GM23338 (cell line): ENCODE results near the gene CATSPERD. TPM values are rescaled to one million over a fixed set of nuclear protein-coding genes. Genes with fewer than 3 reads are reported as not detected.

Experiments
- ATAC-seq: fragments of 200-7000 bp; cut with Tn5 transposase; 3 replicates; pipeline ENCODE4 v1.9.1; 2020
- DNase-seq: peaks from one replicate; pipeline ENCODE4 v3.0.0-alpha.2; 2015; ENCODE audit warnings: low spot score
- H2AFZ ChIP-seq: fragments of 200-600 bp; sonication (generic); 2 replicates; pipeline ENCODE4 v1.8.0; 2016; ENCODE audit warnings: antibody characterized with exemption, mild to moderate bottlenecking, moderate library complexity
- H3F3A ChIP-seq: fragments of 200-600 bp; sonication (generic); replicated peaks from 2 replicates; pipeline ENCODE4 v1.8.0; 2017; ENCODE audit warnings: antibody characterized with exemption, mixed run types, low read depth
- H3K27ac ChIP-seq: fragments of 200-600 bp; sonication (generic); 2 replicates; pipeline ENCODE4 v1.6.1; 2016; ENCODE audit warnings: low read depth
- H3K27me3 ChIP-seq: fragments of 200-600 bp; sonication (generic); 2 replicates; pipeline ENCODE4 v1.8.0; 2016; ENCODE audit warnings: mild to moderate bottlenecking, mixed run types, moderate library complexity; ENCODE audit not compliant: insufficient read depth
- H3K36me3 ChIP-seq: fragments of 200-600 bp; sonication (generic); 2 replicates; pipeline ENCODE4 v1.8.0; 2016; ENCODE audit warnings: mild to moderate bottlenecking; ENCODE audit not compliant: insufficient read depth
- H3K4me1 ChIP-seq: fragments of 200-600 bp; sonication (generic); 2 replicates; pipeline ENCODE4 v1.8.0; 2016; ENCODE audit warnings: mild to moderate bottlenecking, moderate library complexity; ENCODE audit not compliant: insufficient read depth
- H3K4me2 ChIP-seq: fragments of 200-600 bp; sonication (generic); 2 replicates; pipeline ENCODE4 v1.7.1; 2017; ENCODE audit warnings: mixed run types
- H3K4me3 ChIP-seq: fragments of 200-600 bp; sonication (generic); 2 replicates; pipeline ENCODE4 v1.6.1; 2016; ENCODE audit warnings: mixed run types
- H3K79me2 ChIP-seq: fragments of 200-600 bp; sonication (generic); replicated peaks from 2 replicates; pipeline ENCODE4 v1.8.0; 2017; ENCODE audit warnings: mild to moderate bottlenecking; ENCODE audit not compliant: insufficient read depth
- H3K9me2 ChIP-seq: fragments of 200-600 bp; sonication (generic); 2 replicates; pipeline ENCODE4 v1.8.0; 2017; ENCODE audit not compliant: insufficient read depth
- H4K20me1 ChIP-seq: fragments of 200-600 bp; sonication (generic); replicated peaks from 2 replicates; pipeline ENCODE4 v1.8.0; 2017; ENCODE audit warnings: mild to moderate bottlenecking; ENCODE audit not compliant: insufficient read depth
- H3K27ac Mint-ChIP-seq: 2 replicates; pipeline ENCODE4 v1.8.0; 2020; ENCODE audit warnings: inconsistent platforms, mild to moderate bottlenecking, moderate library complexity, mixed read lengths
- H3K27me3 Mint-ChIP-seq: 3 replicates; pipeline ENCODE4 v1.8.0; 2022; ENCODE audit warnings: low read depth, mild to moderate bottlenecking, moderate library complexity, mixed read lengths, inconsistent platforms; ENCODE audit not compliant: insufficient read depth, poor library complexity
- H3K36me3 Mint-ChIP-seq: 3 replicates; pipeline ENCODE4 v1.8.0; 2021; ENCODE audit warnings: low read depth, mild to moderate bottlenecking, inconsistent platforms, moderate library complexity, mixed read lengths
- H3K4me1 Mint-ChIP-seq: 3 replicates; pipeline ENCODE4 v1.8.0; 2020; ENCODE audit warnings: mild to moderate bottlenecking, inconsistent platforms, mixed read lengths
- H3K4me3 Mint-ChIP-seq: 3 replicates; pipeline ENCODE4 v1.8.0; 2021; ENCODE audit warnings: moderate library complexity, mild to moderate bottlenecking, inconsistent platforms, mixed read lengths
- H3K9me3 Mint-ChIP-seq: 3 replicates; pipeline ENCODE4 v1.8.0; 2020; ENCODE audit warnings: moderate library complexity, mild to moderate bottlenecking, inconsistent platforms, mixed read lengths
- CREB1 ChIP-seq: fragments of 250-450 bp; sonication (Bioruptor Pico); IDR thresholded peaks from 2 replicates; pipeline ENCODE4 v1.5.0; 2020; ENCODE audit warnings: low read depth, mild to moderate bottlenecking, moderate library complexity
- EZH2 ChIP-seq: fragments of 200-600 bp; sonication (generic); IDR thresholded peaks from one replicate; pipeline ENCODE4 v1.8.0; 2017; ENCODE audit warnings: antibody characterized with exemption, mild to moderate bottlenecking, low read depth; ENCODE audit not compliant: unreplicated experiment
- EZH2phosphoT487 ChIP-seq: fragments of 200-600 bp; sonication (generic); IDR thresholded peaks from one replicate; pipeline ENCODE4 v1.8.1; 2018; ENCODE audit warnings: antibody characterized with exemption; ENCODE audit not compliant: unreplicated experiment
- JUNB ChIP-seq: IDR thresholded peaks from one replicate; pipeline ENCODE4 v1.6.1; 2016; ENCODE audit warnings: antibody characterized with exemption; ENCODE audit not compliant: unreplicated experiment
- NANOG ChIP-seq: IDR thresholded peaks from 2 replicates; pipeline ENCODE4 v1.6.1; 2016; ENCODE audit warnings: antibody characterized with exemption, borderline replicate concordance
- POLR2AphosphoS5 ChIP-seq: IDR thresholded peaks from 2 replicates; pipeline ENCODE4 v1.6.1; 2016; ENCODE audit warnings: antibody characterized with exemption, low read depth
- REST ChIP-seq: IDR thresholded peaks from one replicate; pipeline ENCODE4 v1.6.1; 2018; ENCODE audit warnings: antibody characterized with exemption; ENCODE audit not compliant: unreplicated experiment
- STAT1 ChIP-seq: IDR thresholded peaks from one replicate; pipeline ENCODE4 v1.6.1; 2016; ENCODE audit warnings: antibody characterized with exemption; ENCODE audit not compliant: unreplicated experiment
- ZNF114 ChIP-seq: fragments of 250-450 bp; sonication (Bioruptor Pico); IDR thresholded peaks from 2 replicates; pipeline ENCODE4 v1.5.0; 2020; ENCODE audit warnings: mild to moderate bottlenecking, moderate library complexity
- ZNF331 ChIP-seq: fragments of 250-450 bp; sonication (Bioruptor Pico); IDR thresholded peaks from 2 replicates; pipeline ENCODE4 v1.5.0; 2020; ENCODE audit warnings: low read depth, mild to moderate bottlenecking, moderate library complexity
- polyA plus RNA-seq: library from polyadenylated mRNA; unstranded; fragments of >200 nt; fragmentation: Nextera tagmentation; extraction: Ambion mirVana; gene quantifications from 2 replicates; pipeline ENCODE4 v1.2.1, GENCODE V29; 2016
- total RNA-seq: library from RNA; depleted of rRNA; stranded (reverse); fragments of >200 nt; shearing (Covaris generic); gene quantifications from 2 replicates; pipeline ENCODE4 v1.2.3, GENCODE V29; 2014
- TF ChIP-seq, protein P1 (sequence below): IDR thresholded peaks from 2 replicates; pipeline ENCODE4 v1.6.1; 2016; ENCODE audit warnings: antibody characterized with exemption
- TF ChIP-seq, protein P2 (sequence below): fragments of 250-450 bp; sonication (Bioruptor Pico); IDR thresholded peaks from 2 replicates; pipeline ENCODE4 v1.5.0; 2020; ENCODE audit warnings: mild to moderate bottlenecking, moderate library complexity
- TF ChIP-seq, protein P3 (sequence below), 2 experiments: fragments of 200-600 bp in 1 of 2; sonication (generic) in 1 of 2; conservative IDR thresholded peaks; 2 replicates each; pipeline versions ENCODE4 v1.5.1 to v1.6.1; 2016 to 2017; ENCODE audit warnings: antibody characterized with exemption in 2 of 2, low read depth in 2 of 2, mild to moderate bottlenecking in 2 of 2, moderate library complexity in 1 of 2

Gene CATSPERD
- total and polyA plus RNA-seq, 2 experiments from 2014 or later = 0.17 TPM; not detected in 1

- TF ChIP-seq REST = no peak
- TF ChIP-seq, protein P1, sequence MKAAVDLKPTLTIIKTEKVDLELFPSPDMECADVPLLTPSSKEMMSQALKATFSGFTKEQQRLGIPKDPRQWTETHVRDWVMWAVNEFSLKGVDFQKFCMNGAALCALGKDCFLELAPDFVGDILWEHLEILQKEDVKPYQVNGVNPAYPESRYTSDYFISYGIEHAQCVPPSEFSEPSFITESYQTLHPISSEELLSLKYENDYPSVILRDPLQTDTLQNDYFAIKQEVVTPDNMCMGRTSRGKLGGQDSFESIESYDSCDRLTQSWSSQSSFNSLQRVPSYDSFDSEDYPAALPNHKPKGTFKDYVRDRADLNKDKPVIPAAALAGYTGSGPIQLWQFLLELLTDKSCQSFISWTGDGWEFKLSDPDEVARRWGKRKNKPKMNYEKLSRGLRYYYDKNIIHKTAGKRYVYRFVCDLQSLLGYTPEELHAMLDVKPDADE = no peak
- TF ChIP-seq JUNB = no peak
- TF ChIP-seq NANOG = no peak
- no peak for TF ChIP-seq EZH2
- no peak for TF ChIP-seq ZNF331 (CRISPR knock-in tag)
- no peak for TF ChIP-seq CREB1 (CRISPR knock-in tag)
- no peak for TF ChIP-seq STAT1
- no peak for TF ChIP-seq EZH2phosphoT487
Observed at GRCh38 chr19:5713228-5713627, 7.2 kb upstream of the CATSPERD start (continued).

GRCh38 chr19:5714816-5715215, 5.6 kb upstream of the CATSPERD start:
- H3K27ac Mint-ChIP-seq = no peak overlapping the region
- no peak for ATAC-seq
- no peaks in the 10 kb centered on the region for H3K9me3 Mint-ChIP-seq
- H3K4me3 ChIP-seq = no peak overlapping the region
- H3K27ac ChIP-seq = no peak overlapping the region
- peaks cover 8% of the 10 kb centered on the region for H3K4me1 ChIP-seq
- no peak overlapping the region for H3K4me2 ChIP-seq
- TF ChIP-seq, protein P2, sequence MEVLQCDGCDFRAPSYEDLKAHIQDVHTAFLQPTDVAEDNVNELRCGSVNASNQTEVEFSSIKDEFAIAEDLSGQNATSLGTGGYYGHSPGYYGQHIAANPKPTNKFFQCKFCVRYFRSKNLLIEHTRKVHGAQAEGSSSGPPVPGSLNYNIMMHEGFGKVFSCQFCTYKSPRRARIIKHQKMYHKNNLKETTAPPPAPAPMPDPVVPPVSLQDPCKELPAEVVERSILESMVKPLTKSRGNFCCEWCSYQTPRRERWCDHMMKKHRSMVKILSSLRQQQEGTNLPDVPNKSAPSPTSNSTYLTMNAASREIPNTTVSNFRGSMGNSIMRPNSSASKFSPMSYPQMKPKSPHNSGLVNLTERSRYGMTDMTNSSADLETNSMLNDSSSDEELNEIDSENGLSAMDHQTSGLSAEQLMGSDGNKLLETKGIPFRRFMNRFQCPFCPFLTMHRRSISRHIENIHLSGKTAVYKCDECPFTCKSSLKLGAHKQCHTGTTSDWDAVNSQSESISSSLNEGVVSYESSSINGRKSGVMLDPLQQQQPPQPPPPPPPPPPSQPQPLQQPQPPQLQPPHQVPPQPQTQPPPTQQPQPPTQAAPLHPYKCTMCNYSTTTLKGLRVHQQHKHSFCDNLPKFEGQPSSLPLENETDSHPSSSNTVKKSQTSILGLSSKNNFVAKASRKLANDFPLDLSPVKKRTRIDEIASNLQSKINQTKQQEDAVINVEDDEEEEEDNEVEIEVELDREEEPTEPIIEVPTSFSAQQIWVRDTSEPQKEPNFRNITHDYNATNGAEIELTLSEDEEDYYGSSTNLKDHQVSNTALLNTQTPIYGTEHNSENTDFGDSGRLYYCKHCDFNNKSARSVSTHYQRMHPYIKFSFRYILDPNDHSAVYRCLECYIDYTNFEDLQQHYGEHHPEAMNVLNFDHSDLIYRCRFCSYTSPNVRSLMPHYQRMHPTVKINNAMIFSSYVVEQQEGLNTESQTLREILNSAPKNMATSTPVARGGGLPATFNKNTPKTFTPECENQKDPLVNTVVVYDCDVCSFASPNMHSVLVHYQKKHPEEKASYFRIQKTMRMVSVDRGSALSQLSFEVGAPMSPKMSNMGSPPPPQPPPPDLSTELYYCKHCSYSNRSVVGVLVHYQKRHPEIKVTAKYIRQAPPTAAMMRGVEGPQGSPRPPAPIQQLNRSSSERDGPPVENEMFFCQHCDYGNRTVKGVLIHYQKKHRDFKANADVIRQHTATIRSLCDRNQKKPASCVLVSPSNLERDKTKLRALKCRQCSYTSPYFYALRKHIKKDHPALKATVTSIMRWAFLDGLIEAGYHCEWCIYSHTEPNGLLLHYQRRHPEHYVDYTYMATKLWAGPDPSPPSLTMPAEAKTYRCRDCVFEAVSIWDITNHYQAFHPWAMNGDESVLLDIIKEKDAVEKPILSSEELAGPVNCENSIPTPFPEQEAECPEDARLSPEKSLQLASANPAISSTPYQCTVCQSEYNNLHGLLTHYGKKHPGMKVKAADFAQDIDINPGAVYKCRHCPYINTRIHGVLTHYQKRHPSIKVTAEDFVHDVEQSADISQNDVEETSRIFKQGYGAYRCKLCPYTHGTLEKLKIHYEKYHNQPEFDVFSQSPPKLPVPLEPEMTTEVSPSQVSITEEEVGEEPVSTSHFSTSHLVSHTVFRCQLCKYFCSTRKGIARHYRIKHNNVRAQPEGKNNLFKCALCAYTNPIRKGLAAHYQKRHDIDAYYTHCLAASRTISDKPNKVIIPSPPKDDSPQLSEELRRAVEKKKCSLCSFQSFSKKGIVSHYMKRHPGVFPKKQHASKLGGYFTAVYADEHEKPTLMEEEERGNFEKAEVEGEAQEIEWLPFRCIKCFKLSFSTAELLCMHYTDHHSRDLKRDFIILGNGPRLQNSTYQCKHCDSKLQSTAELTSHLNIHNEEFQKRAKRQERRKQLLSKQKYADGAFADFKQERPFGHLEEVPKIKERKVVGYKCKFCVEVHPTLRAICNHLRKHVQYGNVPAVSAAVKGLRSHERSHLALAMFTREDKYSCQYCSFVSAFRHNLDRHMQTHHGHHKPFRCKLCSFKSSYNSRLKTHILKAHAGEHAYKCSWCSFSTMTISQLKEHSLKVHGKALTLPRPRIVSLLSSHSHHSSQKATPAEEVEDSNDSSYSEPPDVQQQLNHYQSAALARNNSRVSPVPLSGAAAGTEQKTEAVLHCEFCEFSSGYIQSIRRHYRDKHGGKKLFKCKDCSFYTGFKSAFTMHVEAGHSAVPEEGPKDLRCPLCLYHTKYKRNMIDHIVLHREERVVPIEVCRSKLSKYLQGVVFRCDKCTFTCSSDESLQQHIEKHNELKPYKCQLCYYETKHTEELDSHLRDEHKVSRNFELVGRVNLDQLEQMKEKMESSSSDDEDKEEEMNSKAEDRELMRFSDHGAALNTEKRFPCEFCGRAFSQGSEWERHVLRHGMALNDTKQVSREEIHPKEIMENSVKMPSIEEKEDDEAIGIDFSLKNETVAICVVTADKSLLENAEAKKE = no peak
- TF ChIP-seq JUNB (no peak), POLR2AphosphoS5 (no peak), ZNF114 (CRISPR knock-in tag) (no peak), ZNF331 (CRISPR knock-in tag) (no peak), EZH2 (no peak)
- TF ChIP-seq, protein P3, sequence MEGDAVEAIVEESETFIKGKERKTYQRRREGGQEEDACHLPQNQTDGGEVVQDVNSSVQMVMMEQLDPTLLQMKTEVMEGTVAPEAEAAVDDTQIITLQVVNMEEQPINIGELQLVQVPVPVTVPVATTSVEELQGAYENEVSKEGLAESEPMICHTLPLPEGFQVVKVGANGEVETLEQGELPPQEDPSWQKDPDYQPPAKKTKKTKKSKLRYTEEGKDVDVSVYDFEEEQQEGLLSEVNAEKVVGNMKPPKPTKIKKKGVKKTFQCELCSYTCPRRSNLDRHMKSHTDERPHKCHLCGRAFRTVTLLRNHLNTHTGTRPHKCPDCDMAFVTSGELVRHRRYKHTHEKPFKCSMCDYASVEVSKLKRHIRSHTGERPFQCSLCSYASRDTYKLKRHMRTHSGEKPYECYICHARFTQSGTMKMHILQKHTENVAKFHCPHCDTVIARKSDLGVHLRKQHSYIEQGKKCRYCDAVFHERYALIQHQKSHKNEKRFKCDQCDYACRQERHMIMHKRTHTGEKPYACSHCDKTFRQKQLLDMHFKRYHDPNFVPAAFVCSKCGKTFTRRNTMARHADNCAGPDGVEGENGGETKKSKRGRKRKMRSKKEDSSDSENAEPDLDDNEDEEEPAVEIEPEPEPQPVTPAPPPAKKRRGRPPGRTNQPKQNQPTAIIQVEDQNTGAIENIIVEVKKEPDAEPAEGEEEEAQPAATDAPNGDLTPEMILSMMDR (conservative IDR thresholded peaks at IDR 0.05; ENCODE audit: low read depth in 2 of 2) = no peak
- peaks cover 31% of the 10 kb centered on the region for H4K20me1 ChIP-seq
- H2AFZ ChIP-seq = no peak overlapping the region
- H3K79me2 ChIP-seq = peaks cover 56% of the 10 kb centered on the region
- H3K4me3 Mint-ChIP-seq = no peak overlapping the region
- H3K4me1 Mint-ChIP-seq = peaks cover 15% of the 10 kb centered on the region
- peaks cover 7% of the 10 kb centered on the region; the same call in 1 of the 2 replicates for H3F3A ChIP-seq
- H3K36me3 ChIP-seq = peaks cover 17% of the 10 kb centered on the region
- DNase-seq = no peak
- H3K27me3 ChIP-seq = no peaks in the 10 kb centered on the region
- no peaks in the 10 kb centered on the region for H3K9me2 ChIP-seq
- H3K27me3 Mint-ChIP-seq = peaks cover 8% of the 10 kb centered on the region
- peaks cover 78% of the 10 kb centered on the region for H3K36me3 Mint-ChIP-seq
